H1 (cell line): ENCODE results near the gene DHDDS. TPM values are rescaled to one million over a fixed set of nuclear protein-coding genes. Genes with fewer than 3 reads are reported as not detected.

ENCODE experiments used
- CTCF ChIA-PET: fragments of 300-600 bp; sonication (Branson Sonifier 250); formaldehyde crosslinking; loops from one replicate; lab custom pipeline; 2021; ENCODE audit not compliant: partially characterized antibody; lab: Charles Lee
- POLR2A ChIA-PET: fragments of 300-600 bp; sonication (Branson Sonifier 250); formaldehyde crosslinking; loops from one replicate; lab custom pipeline; 2021; ENCODE audit warnings: inconsistent platforms; ENCODE audit not compliant: partially characterized antibody; lab: Charles Lee
- DNase-seq, 2 experiments: peaks; one replicate each; pipeline versions ENCODE4 v3.0.0 to v3.0.0-alpha.2; 2010 to 2022; ENCODE audit warnings: low spot score in 2 of 2, low read depth in 1 of 2, mixed read lengths in 1 of 2
- FAIRE-seq: peaks from 2 replicates; lab custom pipeline; 2011; peaks lifted over from hg19 to GRCh38; lab: Jason Lieb, UNC
- H2AFZ ChIP-seq: 2 replicates; pipeline ENCODE4 v1.8.1; 2012; ENCODE audit warnings: low read length, inconsistent platforms
- H2AK5ac ChIP-seq: 2 replicates; pipeline ENCODE4 v1.6.1; 2013; ENCODE audit warnings: low read depth, low read length
- H2BK120ac ChIP-seq: replicated peaks from 2 replicates; pipeline ENCODE3; 2013; ENCODE audit warnings: low read depth, low read length, inconsistent platforms
- H2BK12ac ChIP-seq: 2 replicates; pipeline ENCODE4 v1.6.1; 2013; ENCODE audit warnings: low read depth, low read length
- H2BK15ac ChIP-seq: 2 replicates; pipeline ENCODE4 v1.6.1; 2013; ENCODE audit warnings: low read length
- H2BK20ac ChIP-seq: 2 replicates; pipeline ENCODE4 v1.6.1; 2013; ENCODE audit warnings: low read length
- H2BK5ac ChIP-seq: 2 replicates; pipeline ENCODE4 v1.6.1; 2013; ENCODE audit warnings: low read depth, low read length
- H3K14ac ChIP-seq: 2 replicates; pipeline ENCODE4 v1.6.1; 2013; ENCODE audit warnings: inconsistent platforms; ENCODE audit not compliant: insufficient read length
- H3K18ac ChIP-seq: 2 replicates; pipeline ENCODE4 v1.6.1; 2013; ENCODE audit warnings: low read length; ENCODE audit errors: extremely low read depth
- H3K23ac ChIP-seq: 2 replicates; pipeline ENCODE4 v1.6.1; 2013; ENCODE audit warnings: inconsistent platforms; ENCODE audit not compliant: insufficient read length
- H3K23me2 ChIP-seq: 2 replicates; pipeline ENCODE4 v1.6.1; 2013; ENCODE audit warnings: low read depth, low read length
- H3K27ac ChIP-seq: 2 replicates; pipeline ENCODE4 v1.6.1; 2011; ENCODE audit warnings: low read depth, low read length, inconsistent platforms
- H3K27me3 ChIP-seq, 4 experiments: replicated peaks in 1 of 4; 1 replicate in 1 of 4; 2 replicates in 3 of 4; pipeline versions ENCODE4 v1.6.1 to v1.8.1; 2011 to 2013; ENCODE audit warnings: low read length in 3 of 4, mild to moderate bottlenecking in 3 of 4, inconsistent platforms in 2 of 4, mixed read lengths in 2 of 4, moderate library complexity in 1 of 4; ENCODE audit not compliant: control insufficient read depth in 3 of 4, insufficient read depth in 3 of 4; ENCODE audit errors: extremely low read depth in 1 of 4
- H3K36me3 ChIP-seq, 4 experiments: 2 replicates each; pipeline versions ENCODE4 v1.6.1 to v1.8.1; 2011 to 2013; ENCODE audit warnings: mild to moderate bottlenecking in 4 of 4, low read length in 3 of 4, moderate library complexity in 2 of 4, control low read depth in 1 of 4, inconsistent platforms in 1 of 4; ENCODE audit not compliant: insufficient read depth in 4 of 4, control insufficient read depth in 2 of 4
- H3K4ac ChIP-seq: replicated peaks from 2 replicates; pipeline ENCODE3; 2013; ENCODE audit warnings: low read length, low read depth, mixed read lengths, inconsistent platforms; ENCODE audit not compliant: insufficient read length
- H3K4me1 ChIP-seq, 4 experiments: replicated peaks in 1 of 4; 1 replicate in 1 of 4; 2 replicates in 3 of 4; pipeline versions ENCODE4 v1.6.1 to v1.8.1; 2011 to 2013; ENCODE audit warnings: low read length in 3 of 4, inconsistent platforms in 2 of 4, mixed read lengths in 1 of 4; ENCODE audit not compliant: insufficient read depth in 4 of 4, control insufficient read depth in 3 of 4
- H3K4me2 ChIP-seq, 2 experiments: 2 replicates each; pipeline versions ENCODE4 v1.6.1 to v1.8.1; 2011 to 2013; ENCODE audit warnings: low read depth in 2 of 2, low read length in 2 of 2, control low read depth in 1 of 2, inconsistent platforms in 1 of 2, mild to moderate bottlenecking in 1 of 2; ENCODE audit not compliant: insufficient read depth in 1 of 2
- H3K4me3 ChIP-seq, 4 experiments: fragments of 200-600, 300-600 bp in 1 of 4; sonication (generic), shearing (Covaris generic), sonication (Bioruptor Twin) in 1 of 4; 2 replicates each; pipeline versions ENCODE4 v1.5.1 to v1.8.1; 2011 to 2016; ENCODE audit warnings: low read length in 4 of 4, low read depth in 3 of 4, control low read depth in 2 of 4, inconsistent platforms in 2 of 4, mild to moderate bottlenecking in 2 of 4, mixed read lengths in 1 of 4, moderate library complexity in 1 of 4; ENCODE audit not compliant: insufficient read depth in 2 of 4; ENCODE audit errors: extremely low read depth in 1 of 4
- H3K56ac ChIP-seq: replicated peaks from 2 replicates; pipeline ENCODE3; 2013; ENCODE audit warnings: low read depth, mild to moderate bottlenecking, mixed read lengths, low read length, inconsistent platforms; ENCODE audit not compliant: insufficient read length
- H3K79me1 ChIP-seq: 2 replicates; pipeline ENCODE4 v1.6.1; 2013; ENCODE audit warnings: low read depth, low read length, control low read depth
- H3K79me2 ChIP-seq, 2 experiments: 2 replicates each; pipeline versions ENCODE4 v1.6.1 to v1.8.1; 2012 to 2013; ENCODE audit warnings: low read length in 2 of 2, mild to moderate bottlenecking in 2 of 2, inconsistent platforms in 1 of 2; ENCODE audit not compliant: insufficient read depth in 2 of 2, control insufficient read depth in 1 of 2
- H3K9ac ChIP-seq, 4 experiments: replicated peaks in 1 of 4; 1 replicate in 1 of 4; 2 replicates in 3 of 4; pipeline versions ENCODE4 v1.6.1 to v1.8.1; 2011 to 2013; ENCODE audit warnings: low read depth in 3 of 4, low read length in 3 of 4, control low read depth in 2 of 4, mild to moderate bottlenecking in 2 of 4, moderate library complexity in 2 of 4, inconsistent platforms in 1 of 4; ENCODE audit errors: extremely low read depth in 1 of 4
- H3K9me3 ChIP-seq, 2 experiments: 2 replicates each; pipeline versions ENCODE4 v1.6.1 to v1.8.1; 2012 to 2013; ENCODE audit warnings: mild to moderate bottlenecking in 2 of 2, moderate library complexity in 2 of 2, control low read depth in 1 of 2, inconsistent platforms in 1 of 2, low read depth in 1 of 2, low read length in 1 of 2, mixed read lengths in 1 of 2; ENCODE audit not compliant: insufficient read depth in 2 of 2
- H4K20me1 ChIP-seq, 2 experiments: replicated peaks in 1 of 2; 2 replicates each; pipeline versions ENCODE3 to v1.8.1; 2011 to 2013; ENCODE audit warnings: inconsistent platforms in 2 of 2, low read length in 2 of 2, mild to moderate bottlenecking in 1 of 2; ENCODE audit not compliant: insufficient read depth in 2 of 2, control insufficient read depth in 1 of 2
- H4K5ac ChIP-seq: 2 replicates; pipeline ENCODE4 v1.6.1; 2013; ENCODE audit warnings: low read length, low read depth, mixed read lengths, inconsistent platforms; ENCODE audit not compliant: insufficient read length
- H4K8ac ChIP-seq: 2 replicates; pipeline ENCODE4 v1.8.0; 2013; ENCODE audit warnings: mild to moderate bottlenecking, moderate library complexity, low read length, inconsistent platforms; ENCODE audit not compliant: insufficient read depth; ENCODE audit errors: extremely low read depth
- H4K91ac ChIP-seq: replicated peaks from 2 replicates; pipeline ENCODE3; 2013; ENCODE audit warnings: low read length, mixed read lengths, inconsistent platforms; ENCODE audit not compliant: insufficient read length
- ASH2L ChIP-seq: fragments of 200-600, 300-600 bp; sonication (generic); IDR thresholded peaks from one replicate; pipeline ENCODE4 v1.7.1; 2017; ENCODE audit warnings: low read length
- CREB1 ChIP-seq: IDR thresholded peaks from 2 replicates; pipeline ENCODE4 v1.6.1; 2012; ENCODE audit warnings: inconsistent platforms
- GTF2F1 ChIP-seq: IDR thresholded peaks from 2 replicates; pipeline ENCODE4 v1.6.1; 2012; ENCODE audit warnings: low read depth, low read length, improper control_type of control experiment, borderline replicate concordance
- NRF1 ChIP-seq: IDR thresholded peaks from 2 replicates; pipeline ENCODE4 v1.6.1; 2011; ENCODE audit warnings: mild to moderate bottlenecking, low read depth, low read length, improper control_type of control experiment
- POLR2AphosphoS5 ChIP-seq: IDR thresholded peaks from 2 replicates; pipeline ENCODE4 v1.6.1; 2011; ENCODE audit warnings: low read depth, low read length
- POU5F1 ChIP-seq: IDR thresholded peaks from 2 replicates; pipeline ENCODE4 v1.6.1; 2011; ENCODE audit warnings: low read depth, mild to moderate bottlenecking, low read length, moderate library complexity
- SAP30 ChIP-seq: fragments of 300-600 bp; sonication (generic); IDR thresholded peaks from 2 replicates; pipeline ENCODE4 v1.7.1; 2012; ENCODE audit warnings: low read length, moderate library complexity, mild to moderate bottlenecking, inconsistent platforms; ENCODE audit not compliant: insufficient read depth, insufficient replicate concordance
- SIN3A ChIP-seq, 2 experiments: IDR thresholded peaks in 1 of 2; conservative IDR thresholded peaks in 1 of 2; 2 replicates each; pipeline ENCODE4 v1.6.1; 2011 to 2012; ENCODE audit warnings: low read length in 2 of 2, improper control_type of control experiment in 1 of 2, low read depth in 1 of 2, mild to moderate bottlenecking in 1 of 2
- SRF ChIP-seq: IDR thresholded peaks from 2 replicates; pipeline ENCODE4 v1.6.1; 2011; ENCODE audit warnings: mild to moderate bottlenecking, low read depth, low read length, moderate library complexity
- TAF1 ChIP-seq: IDR thresholded peaks from 2 replicates; pipeline ENCODE4 v1.6.1; 2011; ENCODE audit warnings: mild to moderate bottlenecking, low read depth, low read length
- ZNF274 ChIP-seq: IDR thresholded peaks from 2 replicates; pipeline ENCODE4 v1.7.0; 2012; ENCODE audit warnings: low read length, borderline replicate concordance; ENCODE audit errors: extremely low read depth
- WGBS, 2 experiments: shearing (Covaris generic) in 1 of 2; methylation state at CpG; one replicate each; pipeline versions ENCODE4 v1.1.6 to v1.1.7; 2013 to 2015; ENCODE audit warnings: low lambda C conversion rate in 2 of 2, mixed read lengths in 2 of 2, inconsistent platforms in 1 of 2, low coverage in 1 of 2, missing lambda C conversion rate in 1 of 2; ENCODE audit not compliant: insufficient replicate concordance in 2 of 2, insufficient coverage in 1 of 2, insufficient read length in 1 of 2; ENCODE audit errors: extremely low coverage in 1 of 2, missing lambda C conversion rate in 1 of 2; 5-methylcytosine and 5-hydroxymethylcytosine counted together
- polyA plus RNA-seq, 7 experiments: library from polyadenylated mRNA; depleted of rRNA in 3 of 7; stranded (reverse) in 5 of 7; unstranded in 2 of 7; fragments of >200 nt in 5 of 7; fragments of 200-250 nt in 2 of 7; gene quantifications; 1 replicate in 5 of 7; 2 replicates in 1 of 7; 4 replicates in 1 of 7; pipeline versions ENCODE4 v1.2.1 to v1.2.3, GENCODE V29; 2011 to 2013; ENCODE audit warnings: missing spikeins in 2 of 7, mixed read lengths in 2 of 7
- total RNA-seq: library from RNA; stranded (reverse); fragmentation: NEBNext Ultra II Directional; extraction: Animal tissue kit (Norgen Biotek cat#: 25700); gene quantifications from 2 replicates; pipeline ENCODE4 v1.2.1, GENCODE V29; 2021
- TF ChIP-seq, protein P1 (sequence below), 3 experiments: IDR thresholded peaks; 1 replicate in 2 of 3; 2 replicates in 1 of 3; pipeline versions ENCODE4 v1.5.1 to v1.6.1; 2011; ENCODE audit warnings: low read length in 3 of 3, mild to moderate bottlenecking in 3 of 3, inconsistent platforms in 2 of 3, low read depth in 1 of 3, moderate library complexity in 1 of 3; ENCODE audit not compliant: insufficient read depth in 1 of 3; ENCODE audit errors: control extremely low read depth in 1 of 3

Gene DHDDS
- total and polyA plus RNA-seq, 2 of the 8 experiments (the other 6 are each of a cell fraction or from before 2014, with no cell fraction given) = 28.3 to 44.6 TPM

DNA sequence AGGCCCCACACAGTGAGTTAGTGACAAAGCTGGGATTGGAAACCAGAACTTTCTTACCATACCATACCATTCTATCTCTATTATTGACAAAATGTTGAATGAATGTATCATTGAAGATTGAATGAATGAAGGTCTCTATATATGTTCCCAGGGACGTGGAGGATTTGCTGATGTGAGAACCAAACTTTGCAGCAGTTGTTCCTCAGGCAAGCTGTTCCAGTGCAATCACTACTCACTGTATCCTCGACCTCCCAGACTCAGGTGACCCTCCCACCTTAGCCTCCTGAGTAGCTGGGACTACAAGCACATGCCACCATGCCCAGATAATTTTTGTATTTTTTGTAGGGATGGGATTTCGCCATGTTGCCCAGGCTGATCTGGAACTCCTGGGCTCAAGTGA is 33.1 kb upstream of the DHDDS start:
- H3K27ac ChIP-seq = no peak overlapping the region
- H4K8ac ChIP-seq = no peak overlapping the region
- H2BK12ac ChIP-seq = no peak overlapping the region
- ChIA-PET POLR2A (interaction anchor here (12.4 to 15.3 kb wide), 2 partner anchors 12 to 19 kb away, joined by 95 to 166 read pairs; partner anchors contain the start of gene LIN28A), CTCF (interaction anchor here (0.8 to 3.2 kb wide), 3 partner anchors 10 to 63 kb away, joined by 3 to 17 read pairs (median 4); no protein-coding TSS in a partner anchor)
- no peak overlapping the region for H2AK5ac ChIP-seq
- H3K9me3 ChIP-seq = no peaks in the 10 kb centered on the region
- no peak overlapping the region for H3K14ac ChIP-seq
- no peak overlapping the region for H3K23ac ChIP-seq
- no peaks in the 10 kb centered on the region for H3K36me3 ChIP-seq
- H2AFZ ChIP-seq = no peak overlapping the region
- no peak overlapping the region for H4K91ac ChIP-seq
- no peak overlapping the region for H3K4ac ChIP-seq
- no peak overlapping the region for H2BK20ac ChIP-seq
- no peaks in the 10 kb centered on the region for H3K79me2 ChIP-seq
- no peaks in the 10 kb centered on the region for H3K79me1 ChIP-seq
- no peaks in the 10 kb centered on the region for H3K4me1 ChIP-seq
- H3K4me2 ChIP-seq = no peak overlapping the region
- peak overlapping the region; percentile 33 for H2BK120ac ChIP-seq
- no peak overlapping the region for H2BK5ac ChIP-seq
- H3K18ac ChIP-seq = no peak overlapping the region
- no peaks in the 10 kb centered on the region for H3K27me3 ChIP-seq
- H4K5ac ChIP-seq = no peak overlapping the region
- H3K9ac ChIP-seq = no peak overlapping the region
- no peaks in the 10 kb centered on the region; the same call in 1 of the 2 replicates for H3K23me2 ChIP-seq
- DNase-seq (no peak), FAIRE-seq (no peak)
- WGBS, 2 experiments = 91% methylated on average over 3 of the region's 3 CpGs; no CpG with 5 or more reads in 1 of the 2 experiments
- no peak overlapping the region for H3K4me3 ChIP-seq
- H4K20me1 ChIP-seq = no peaks in the 10 kb centered on the region
- no peak overlapping the region for H2BK15ac ChIP-seq
- no peak overlapping the region for H3K56ac ChIP-seq
- TF ChIP-seq TAF1 = no peak
- TF ChIP-seq ZNF274 = no peak
- TF ChIP-seq, protein P1, sequence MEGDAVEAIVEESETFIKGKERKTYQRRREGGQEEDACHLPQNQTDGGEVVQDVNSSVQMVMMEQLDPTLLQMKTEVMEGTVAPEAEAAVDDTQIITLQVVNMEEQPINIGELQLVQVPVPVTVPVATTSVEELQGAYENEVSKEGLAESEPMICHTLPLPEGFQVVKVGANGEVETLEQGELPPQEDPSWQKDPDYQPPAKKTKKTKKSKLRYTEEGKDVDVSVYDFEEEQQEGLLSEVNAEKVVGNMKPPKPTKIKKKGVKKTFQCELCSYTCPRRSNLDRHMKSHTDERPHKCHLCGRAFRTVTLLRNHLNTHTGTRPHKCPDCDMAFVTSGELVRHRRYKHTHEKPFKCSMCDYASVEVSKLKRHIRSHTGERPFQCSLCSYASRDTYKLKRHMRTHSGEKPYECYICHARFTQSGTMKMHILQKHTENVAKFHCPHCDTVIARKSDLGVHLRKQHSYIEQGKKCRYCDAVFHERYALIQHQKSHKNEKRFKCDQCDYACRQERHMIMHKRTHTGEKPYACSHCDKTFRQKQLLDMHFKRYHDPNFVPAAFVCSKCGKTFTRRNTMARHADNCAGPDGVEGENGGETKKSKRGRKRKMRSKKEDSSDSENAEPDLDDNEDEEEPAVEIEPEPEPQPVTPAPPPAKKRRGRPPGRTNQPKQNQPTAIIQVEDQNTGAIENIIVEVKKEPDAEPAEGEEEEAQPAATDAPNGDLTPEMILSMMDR (IDR thresholded peaks at IDR 0.05; ENCODE audit: control extremely low read depth in 1 of 3, insufficient read depth in 1 of 3, low read depth in 1 of 3, low read length in 3 of 3) = no peak
- no peak for TF ChIP-seq CREB1
- TF ChIP-seq POLR2AphosphoS5 = no peak
- no peak for TF ChIP-seq SIN3A (conservative IDR thresholded peaks at IDR 0.05 in 1 of 2, IDR thresholded peaks at IDR 0.05 in 1 of 2; ENCODE audit: low read depth in 1 of 2, low read length in 2 of 2)
- no peak for TF ChIP-seq ASH2L
- TF ChIP-seq SAP30 = no peak
- no peak for TF ChIP-seq POU5F1
- TF ChIP-seq GTF2F1 = no peak
- TF ChIP-seq SRF = no peak
- TF ChIP-seq NRF1 = no peak
